Endothelial cell of umbilical vein (primary cell): ENCODE results near the gene HSD17B13. TPM values are rescaled to one million over a fixed set of nuclear protein-coding genes. Genes with fewer than 3 reads are reported as not detected.
A peak's percentile ranks its signal among the peaks of the same experiment; 100 is the strongest.

Experiments used
- BruUV-seq: library from RNA; stranded (reverse); fragments of 400-500 nt; replicated peaks from 2 replicates; lab custom pipeline; 2021; lab: Mats Ljungman, UMichigan
- CTCF ChIA-PET: fragments of 300-600, 350-600 bp; sonication (Branson Sonifier 250); formaldehyde crosslinking; loops from one replicate; lab custom pipeline; 2021; ENCODE audit warnings: antibody characterized with exemption, inconsistent platforms; lab: Charles Lee
- POLR2A ChIA-PET: fragments of 300-600, 350-600 bp; sonication (Branson Sonifier 250); formaldehyde crosslinking; loops from one replicate; lab custom pipeline; 2021; ENCODE audit warnings: antibody characterized with exemption, inconsistent platforms; lab: Charles Lee
- DNase-seq: peaks from one replicate; pipeline ENCODE4 v3.0.0-alpha.2; 2011; ENCODE audit warnings: low read depth, low spot score
- FAIRE-seq: peaks from 2 replicates; lab custom pipeline; 2011; peaks lifted over from hg19 to GRCh38; lab: Jason Lieb, UNC
- H2AFZ ChIP-seq: 2 replicates; pipeline ENCODE4 v1.6.0; 2012; ENCODE audit warnings: low read depth, low read length, control low read depth, inconsistent platforms
- H3K27ac ChIP-seq: 2 replicates; pipeline ENCODE4 v1.5.1; 2011; ENCODE audit warnings: low read depth, mild to moderate bottlenecking, control low read depth, low read length, moderate library complexity; ENCODE audit not compliant: insufficient read depth
- H3K27me3 ChIP-seq, 2 experiments: 2 replicates each; pipeline versions ENCODE4 v1.6.0 to v1.6.1; 2011; ENCODE audit warnings: low read length in 2 of 2, mixed read lengths in 1 of 2; ENCODE audit not compliant: control insufficient read depth in 2 of 2, insufficient read depth in 2 of 2
- H3K36me3 ChIP-seq, 2 experiments: 2 replicates in 1 of 2; 3 replicates in 1 of 2; pipeline ENCODE4 v1.5.1; 2011; ENCODE audit warnings: low read length in 2 of 2, mild to moderate bottlenecking in 1 of 2, moderate library complexity in 1 of 2; ENCODE audit not compliant: control insufficient read depth in 2 of 2, insufficient read depth in 2 of 2; ENCODE audit errors: extremely low read depth in 1 of 2
- H3K4me1 ChIP-seq: 3 replicates; pipeline ENCODE4 v1.5.1; 2011; ENCODE audit warnings: mild to moderate bottlenecking, low read length; ENCODE audit not compliant: control insufficient read depth, insufficient read depth; ENCODE audit errors: extremely low read depth
- H3K4me2 ChIP-seq: 2 replicates; pipeline ENCODE4 v1.6.1; 2011; ENCODE audit warnings: low read length, control low read depth, mixed read lengths; ENCODE audit not compliant: insufficient read depth
- H3K4me3 ChIP-seq, 3 experiments: fragments of 200-600 bp in 1 of 3; sonication (generic), shearing (Covaris generic) in 1 of 3; replicated peaks in 1 of 3; 2 replicates each; pipeline ENCODE4 v1.5.1; 2011 to 2016; ENCODE audit warnings: control low read depth in 3 of 3, low read length in 3 of 3, mild to moderate bottlenecking in 2 of 3, inconsistent platforms in 1 of 3, low read depth in 1 of 3, moderate library complexity in 1 of 3; ENCODE audit not compliant: insufficient read depth in 1 of 3
- H3K79me2 ChIP-seq: 2 replicates; pipeline ENCODE4 v1.6.0; 2012; ENCODE audit warnings: low read length, inconsistent platforms; ENCODE audit not compliant: control insufficient read depth, insufficient read depth
- H3K9ac ChIP-seq: replicated peaks from 2 replicates; pipeline ENCODE3; 2011; ENCODE audit warnings: low read length, control low read depth; ENCODE audit not compliant: insufficient read depth; ENCODE audit errors: extremely low read depth
- H3K9me1 ChIP-seq: replicated peaks from 3 replicates; pipeline ENCODE4 v1.6.0; 2011; ENCODE audit warnings: mild to moderate bottlenecking, low read length; ENCODE audit not compliant: control insufficient read depth, insufficient read depth; ENCODE audit errors: extremely low read depth
- H3K9me3 ChIP-seq: replicated peaks from 2 replicates; pipeline ENCODE4 v1.5.1; 2012; ENCODE audit warnings: low read length, inconsistent platforms; ENCODE audit not compliant: control insufficient read depth, insufficient read depth
- H4K20me1 ChIP-seq: replicated peaks from 2 replicates; pipeline ENCODE3; 2011; ENCODE audit warnings: mild to moderate bottlenecking, low read length; ENCODE audit not compliant: control insufficient read depth, insufficient read depth; ENCODE audit errors: extremely low read depth
- CTCF ChIP-seq, 2 donors: IDR thresholded peaks; 1 replicate in 1 of 2; 2 replicates in 1 of 2; pipeline ENCODE4 v1.5.1; 2011; ENCODE audit warnings: low read length in 2 of 2, mild to moderate bottlenecking in 2 of 2, moderate library complexity in 2 of 2, control low read depth in 1 of 2, inconsistent platforms in 1 of 2, low read depth in 1 of 2; ENCODE audit not compliant: insufficient read depth in 1 of 2; ENCODE audit errors: extremely low read depth in 1 of 2
- EZH2 ChIP-seq: IDR thresholded peaks from 2 replicates; pipeline ENCODE4 v1.6.1; 2012; ENCODE audit warnings: borderline replicate concordance, low read depth, mild to moderate bottlenecking, moderate library complexity, low read length, inconsistent platforms; ENCODE audit not compliant: severe bottlenecking
- FOS ChIP-seq: IDR thresholded peaks from 2 replicates; pipeline ENCODE4 v1.6.1; 2011; ENCODE audit warnings: mild to moderate bottlenecking, low read length, moderate library complexity, borderline replicate concordance; ENCODE audit not compliant: insufficient read depth
- GATA2 ChIP-seq: IDR thresholded peaks from 2 replicates; pipeline ENCODE4 v1.7.0; 2011; ENCODE audit warnings: low read depth, mild to moderate bottlenecking, moderate library complexity, mixed read lengths, low read length; ENCODE audit not compliant: insufficient read length, insufficient read depth
- JUN ChIP-seq: IDR thresholded peaks from 2 replicates; pipeline ENCODE4 v1.6.1; 2011; ENCODE audit warnings: borderline replicate concordance, low read depth; ENCODE audit not compliant: insufficient read length, insufficient read depth
- MAX ChIP-seq: IDR thresholded peaks from 2 replicates; pipeline ENCODE4 v1.6.1; 2011; ENCODE audit not compliant: insufficient read depth, insufficient read length
- MYC ChIP-seq: IDR thresholded peaks from one replicate; pipeline ENCODE4 v1.6.1; 2011; ENCODE audit warnings: mild to moderate bottlenecking, low read depth, low read length
- POLR2A ChIP-seq: IDR thresholded peaks from 2 replicates; pipeline ENCODE4 v1.6.1; 2012; ENCODE audit warnings: low read depth, mild to moderate bottlenecking, control low read depth, low read length
- POLR2AphosphoS5 ChIP-seq: IDR thresholded peaks from 2 replicates; pipeline ENCODE4 v1.6.1; 2012; ENCODE audit warnings: low read depth, mild to moderate bottlenecking, control low read depth, low read length, moderate library complexity; ENCODE audit not compliant: insufficient read depth
- dilution Hi-C: fragments of 300-500 bp; cut with MboI; formaldehyde crosslinking; loops from one replicate; pipeline ENCODE4 v1.15.0; 2019; ENCODE audit warnings: low sequenced_read_pairs; ENCODE audit not compliant: extremely low pct_ligation_motif_present
- intact Hi-C: fragments of 100-400 bp; cut with micrococcal nuclease; formaldehyde crosslinking; loops from one replicate; pipeline ENCODE4 v1.10.0; 2022
- polyA plus RNA-seq, 4 experiments: library from polyadenylated mRNA; depleted of rRNA in 3 of 4; stranded (reverse) in 3 of 4; unstranded in 1 of 4; fragments of >200 nt; gene quantifications; 2 replicates each; pipeline versions ENCODE4 v1.2.1 to v1.2.3, GENCODE V29; 2011 to 2012; ENCODE audit warnings: missing spikeins in 1 of 4
- total RNA-seq: library from RNA; stranded (reverse); gene quantifications from 2 replicates; pipeline ENCODE4 v1.2.3, GENCODE V29; 2021

The HSD17B13 gene
- total and polyA plus RNA-seq, 2 donors (not counting 3 experiments of a cell fraction or from before 2014, with no cell fraction given): 0.07 TPM; not detected in 1

GRCh38 chr4:87270144-87270543 is 52.5 kb downstream of the HSD17B13 start:
- CTCF ChIA-PET: interaction anchor here (0.7 to 2.2 kb wide), 6 partner anchors 10 to 579 kb away, joined by 3 to 12 read pairs (median 4); no protein-coding TSS in a partner anchor
- DNase-seq: peak; percentile 31
- Histone ChIP-seq H3K9me1 (no peaks in the 10 kb centered on the region), H3K36me3 (no peaks in the 10 kb centered on the region), H3K4me2 (no peak overlapping the region), H2AFZ (no peak overlapping the region), H3K27ac (no peak overlapping the region), H3K4me3 (no peak overlapping the region), H3K9ac (no peak overlapping the region), H4K20me1 (no peaks in the 10 kb centered on the region), H3K4me1 (no peaks in the 10 kb centered on the region), H3K27me3 (peaks cover 7 to 12% of the 10 kb centered on the region in 2 experiments), H3K79me2 (no peaks in the 10 kb centered on the region), H3K9me3 (no peaks in the 10 kb centered on the region)
- TF ChIP-seq CTCF (IDR thresholded peaks at IDR 0.05; ENCODE audit: extremely low read depth in 1 of 2, insufficient read depth in 1 of 2, low read depth in 1 of 2, low read length in 2 of 2): peak; percentile 8 to 32
- TF ChIP-seq MYC: no peak
- no peak for FAIRE-seq
- POLR2A ChIA-PET: no interaction called here
- dilution Hi-C loops: no loop called here
- no TSS peak for BruUV-seq
- intact Hi-C loops: no loop called here

- Histone ChIP-seq H3K9me1 (no peaks in the 10 kb centered on the region), H2AFZ (no peak overlapping the region), H3K4me3 (no peak overlapping the region), H3K79me2 (no peaks in the 10 kb centered on the region), H3K27ac (no peak overlapping the region), H3K9ac (no peak overlapping the region), H3K36me3 (no peaks in the 10 kb centered on the region), H3K4me1 (no peaks in the 10 kb centered on the region), H3K27me3 (peaks cover 7 to 14% of the 10 kb centered on the region in 2 experiments), H3K4me2 (no peak overlapping the region), H4K20me1 (no peaks in the 10 kb centered on the region), H3K9me3 (no peaks in the 10 kb centered on the region)
- no peak for DNase-seq
- intact Hi-C loops (loop anchor here (2.0 kb wide), 1 partner anchor 196 kb away; no protein-coding TSS in a partner anchor), dilution Hi-C loops (no loop called here)
- BruUV-seq: no TSS peak
- no peak for FAIRE-seq
- CTCF ChIA-PET: interaction anchor here (2.2 kb wide), 1 partner anchor 581 kb away, joined by 12 read pairs; no protein-coding TSS in a partner anchor
- TF ChIP-seq GATA2: no peak
- TF ChIP-seq CTCF (IDR thresholded peaks at IDR 0.05; ENCODE audit: extremely low read depth in 1 of 2, insufficient read depth in 1 of 2, low read depth in 1 of 2, low read length in 2 of 2): no peak
- TF ChIP-seq FOS: no peak
- no peak for TF ChIP-seq JUN
- no peak for TF ChIP-seq POLR2A
- TF ChIP-seq POLR2AphosphoS5: no peak
- no peak for TF ChIP-seq EZH2
- TF ChIP-seq MYC: no peak
- TF ChIP-seq MAX: no peak
- POLR2A ChIA-PET: no interaction called here
These were observed 54.3 kb downstream of the HSD17B13 start for GRCh38 chr4:87268411-87268810.
